ENCODE measurements around the gene LMBR1.
A peak's percentile ranks its signal among the peaks of the same experiment; 100 is the strongest.

The LMBR1 gene

DNA sequence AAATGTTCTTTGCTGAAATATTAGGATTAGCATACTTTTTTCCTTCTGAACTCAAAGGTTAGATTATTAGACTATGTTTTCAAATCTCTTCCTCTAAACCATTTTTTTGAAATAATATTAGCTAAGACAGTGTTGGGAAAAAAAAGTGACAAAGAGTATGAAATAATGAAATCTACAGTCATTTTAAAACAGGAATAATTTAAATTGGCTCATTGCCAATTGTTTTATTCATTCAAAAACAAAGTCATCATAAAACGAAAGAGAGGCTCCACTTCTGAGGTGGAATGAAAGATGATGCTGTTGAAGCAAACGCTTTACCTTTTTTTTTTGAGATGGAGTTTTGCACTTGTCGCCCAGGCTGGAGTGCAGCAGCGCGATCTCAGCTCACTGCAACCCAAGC is 201.2 kb downstream of the LMBR1 start:
- DNase-seq = no peak

GRCh38 chr7:156684661-156685060 is 208.3 kb downstream of the LMBR1 start:
- no peak for DNase-seq

DNA sequence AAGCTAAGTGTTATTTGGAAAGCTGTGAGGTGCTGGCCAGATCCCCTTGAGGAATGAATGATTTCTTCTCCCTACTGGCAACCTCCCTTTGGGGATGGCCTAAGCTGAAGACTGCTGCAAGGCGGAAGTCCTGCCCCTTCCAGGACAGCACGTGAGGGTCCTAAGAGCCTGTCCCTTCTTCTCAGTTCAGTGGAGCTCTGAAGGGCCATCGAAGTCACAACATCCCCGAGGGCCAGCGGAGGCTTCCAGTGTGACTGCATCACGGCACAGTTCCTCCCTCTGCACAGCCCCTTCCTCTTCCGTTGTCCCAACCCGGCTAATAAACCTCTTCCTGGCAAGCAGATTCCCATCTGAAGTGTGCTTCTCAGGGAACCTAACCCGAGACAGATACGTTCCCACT is 208.7 kb downstream of the LMBR1 start:
- no peak for DNase-seq

- no peak for DNase-seq
These were observed 210.1 kb downstream of the LMBR1 start for GRCh38 chr7:156682928-156683327.

DNA sequence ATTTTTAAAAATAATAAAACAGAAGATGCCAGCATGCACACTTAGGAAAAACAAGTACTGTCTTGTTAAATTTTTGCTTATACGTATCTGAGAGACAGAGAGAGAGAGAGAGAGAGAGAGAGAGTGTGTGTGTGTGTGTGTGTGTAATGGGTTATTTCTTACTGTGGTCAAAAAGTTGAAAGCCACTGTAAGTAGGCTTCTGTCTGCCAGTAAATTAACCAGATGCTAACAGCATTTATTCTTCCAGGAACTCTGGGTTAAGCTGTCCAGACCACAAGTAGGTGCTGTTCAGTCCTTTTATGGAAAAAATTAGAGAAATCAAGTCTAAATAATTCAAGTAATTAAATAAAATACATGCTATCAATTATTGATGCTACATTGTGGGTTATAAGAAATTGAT is 212.7 kb downstream of the LMBR1 start:
- DNase-seq = no peak

DNA sequence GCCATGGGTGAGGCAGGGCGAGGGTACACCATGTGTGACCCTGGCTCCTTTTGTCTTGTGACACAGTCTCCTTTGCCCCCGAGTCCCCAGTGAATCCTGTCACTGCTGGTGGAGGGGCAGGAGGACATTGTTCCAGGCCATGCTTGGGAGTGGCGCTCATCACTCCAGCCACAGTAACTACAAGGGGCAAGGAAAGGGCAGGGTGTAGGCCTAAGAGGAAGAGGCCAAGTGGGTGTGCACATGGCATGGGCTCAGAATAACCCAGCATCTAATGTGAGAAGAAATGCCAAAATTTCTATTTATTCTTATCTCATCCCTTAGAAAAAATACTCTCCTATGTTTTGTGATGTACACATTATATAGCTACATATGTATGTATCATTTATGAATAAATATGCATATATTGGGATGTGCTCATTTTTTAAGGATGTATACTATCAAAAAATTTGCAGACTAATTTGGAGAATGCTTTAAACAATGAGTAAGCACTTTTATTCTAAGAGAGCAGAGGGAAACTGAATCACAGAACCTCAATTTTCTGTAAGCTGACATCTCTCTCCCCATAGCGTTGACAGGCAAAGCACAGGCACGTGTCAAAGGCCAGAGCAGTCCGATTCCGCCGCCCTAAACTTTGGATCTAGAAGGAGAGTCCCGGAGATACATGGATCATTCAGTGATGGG is 215.5 kb downstream of the LMBR1 start:
- DNase-seq = no peak

- no peak for DNase-seq
These were observed 216.7 kb downstream of the LMBR1 start for GRCh38 chr7:156676263-156676662.

- no peak for DNase-seq
These were observed 217.3 kb downstream of the LMBR1 start for GRCh38 chr7:156675721-156676120.

DNA sequence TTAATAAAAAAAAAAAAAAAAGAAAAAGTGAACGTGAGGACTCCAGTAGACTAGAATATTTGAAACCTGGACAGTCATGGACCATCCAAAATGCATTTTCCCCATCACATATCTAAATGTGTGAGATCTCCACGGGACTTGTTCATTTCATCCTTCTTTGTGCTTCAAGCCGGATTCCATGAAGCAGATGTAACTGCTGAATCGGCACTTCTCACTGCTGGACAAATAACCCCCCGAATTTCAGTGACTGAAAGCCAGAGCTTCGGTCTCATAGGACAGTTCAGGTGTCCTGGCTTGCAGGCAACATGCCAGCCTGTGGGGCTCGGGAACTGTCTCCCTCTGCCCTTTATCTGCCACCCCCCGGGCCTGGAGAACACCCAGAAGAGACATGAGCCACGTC is 219.1 kb downstream of the LMBR1 start:
- no peak for DNase-seq

- no peak for DNase-seq
These were observed 219.5 kb downstream of the LMBR1 start for GRCh38 chr7:156673454-156673853.

DNA sequence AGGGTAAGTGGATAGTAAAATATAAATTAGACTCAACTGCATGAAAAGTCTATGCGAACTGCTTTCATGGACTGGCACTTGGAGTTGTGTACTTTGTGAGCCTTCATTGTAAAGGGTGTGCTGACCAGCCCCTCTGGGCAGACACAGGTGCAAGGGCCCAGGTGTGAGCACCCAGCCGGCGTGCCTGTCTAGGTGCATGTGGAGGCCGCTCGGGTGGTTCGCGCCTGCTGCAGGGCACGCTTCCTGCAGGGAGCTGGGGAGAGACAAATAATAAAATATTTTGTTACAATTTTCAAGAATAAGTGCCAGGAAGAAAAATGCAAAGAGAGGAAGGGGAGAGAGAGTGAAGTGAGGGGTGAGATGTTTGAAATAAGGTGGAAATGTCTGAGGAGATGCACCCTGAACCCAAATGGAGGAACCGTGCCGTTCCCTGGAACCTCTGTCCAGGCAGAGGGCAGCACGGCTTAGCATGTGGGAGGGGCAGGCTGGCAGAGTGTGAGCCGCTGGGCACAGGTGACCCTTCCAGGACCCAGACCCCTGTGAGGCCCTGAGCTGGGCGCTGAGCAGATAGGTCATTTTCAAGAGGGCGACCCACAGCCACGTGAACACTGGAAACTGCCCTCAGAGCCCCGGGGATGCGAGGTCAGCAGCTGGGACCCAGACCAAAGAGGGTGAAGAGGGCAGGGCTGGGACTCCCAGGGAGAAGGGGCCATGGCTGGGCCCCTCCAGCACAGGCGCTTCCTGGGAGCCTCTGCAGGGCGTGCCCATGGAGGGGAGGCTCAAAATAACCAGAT is 223.8 kb downstream of the LMBR1 start:
- no peak for DNase-seq

GRCh38 chr7:156668130-156668741 is 224.7 kb downstream of the LMBR1 start:
- DNase-seq = no peak

GRCh38 chr7:156667110-156667426 is 225.9 kb downstream of the LMBR1 start:
- DNase-seq = no peak

DNA sequence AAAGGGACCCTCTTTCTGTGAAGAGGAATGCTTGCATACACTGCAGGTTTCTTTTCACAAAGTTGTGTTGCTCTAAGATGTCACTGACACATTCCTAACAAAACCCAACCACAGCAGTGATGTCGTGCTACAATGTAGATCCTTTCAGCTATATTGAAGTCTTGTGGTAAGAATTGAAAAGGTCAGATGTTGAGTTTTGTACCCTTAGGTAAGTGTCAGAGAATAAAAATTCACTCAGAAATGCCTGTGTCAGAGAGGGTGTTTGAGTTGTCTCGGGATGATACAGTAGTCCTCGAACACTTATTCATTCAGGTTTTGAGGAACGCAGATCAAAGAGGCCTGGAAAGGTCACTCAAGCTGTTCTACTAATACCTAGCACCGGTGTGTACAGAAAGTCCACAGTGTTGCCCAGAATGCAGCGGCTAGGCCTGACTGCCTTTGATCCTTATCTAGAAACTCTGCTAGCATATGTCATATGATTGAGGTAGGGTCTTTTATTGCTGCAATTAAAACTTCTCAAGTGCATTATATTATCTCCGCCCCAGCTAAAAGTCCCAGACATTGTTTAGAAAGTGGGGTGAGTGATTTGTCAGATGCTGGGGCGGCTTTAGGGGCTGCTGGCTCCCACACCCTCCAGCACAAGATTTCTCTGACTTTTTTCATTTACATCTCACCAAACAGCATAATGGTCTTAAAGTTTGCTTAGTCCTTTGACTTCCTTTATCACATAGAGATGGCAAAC is 226.4 kb downstream of the LMBR1 start:
- no peak for DNase-seq

DNA sequence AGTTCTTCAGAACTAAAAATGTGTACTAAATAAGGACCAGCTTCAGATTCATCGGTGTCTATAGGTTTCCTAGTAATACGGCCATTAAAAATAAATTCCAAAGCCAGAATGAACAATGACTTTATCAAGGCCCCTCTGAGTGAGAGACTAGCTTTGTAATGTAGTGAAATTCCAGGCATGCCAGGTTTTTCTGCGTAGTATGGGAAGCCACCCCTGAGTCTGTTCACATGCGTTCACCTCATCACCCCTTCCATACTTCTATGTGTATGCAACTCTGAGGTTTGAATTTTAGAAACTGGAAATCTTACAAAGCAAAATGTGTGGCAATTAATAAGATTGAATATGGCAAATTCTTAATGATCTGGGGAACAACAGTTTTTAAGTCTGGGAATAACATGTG is 227.9 kb downstream of the LMBR1 start:
- DNase-seq = peak; percentile 42

GRCh38 chr7:156662277-156662676 is 230.7 kb downstream of the LMBR1 start:
- DNase-seq = no peak

DNA sequence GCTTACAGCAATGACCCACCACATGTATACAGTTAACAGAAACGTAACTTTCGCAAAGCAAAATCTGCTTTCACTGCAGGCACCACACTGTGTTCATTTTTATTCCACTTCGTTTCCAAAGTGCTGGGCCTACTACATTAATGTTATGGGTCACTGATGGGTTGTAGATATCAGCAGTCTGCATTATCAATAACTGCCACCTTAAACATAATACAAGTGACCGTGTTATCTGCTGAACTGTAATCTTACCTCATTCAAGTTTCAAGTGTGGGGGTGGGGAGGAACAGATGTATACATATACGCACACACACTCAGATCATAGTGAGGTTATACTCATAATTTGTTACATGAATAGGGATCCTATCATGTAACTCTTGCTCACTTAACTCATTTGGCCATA is 231.3 kb downstream of the LMBR1 start:
- DNase-seq = no peak

- no peak for DNase-seq
These were observed 233.0 kb downstream of the LMBR1 start for GRCh38 chr7:156659961-156660360.

GRCh38 chr7:156659203-156659602 is 233.8 kb downstream of the LMBR1 start:
- no peak for DNase-seq

DNA sequence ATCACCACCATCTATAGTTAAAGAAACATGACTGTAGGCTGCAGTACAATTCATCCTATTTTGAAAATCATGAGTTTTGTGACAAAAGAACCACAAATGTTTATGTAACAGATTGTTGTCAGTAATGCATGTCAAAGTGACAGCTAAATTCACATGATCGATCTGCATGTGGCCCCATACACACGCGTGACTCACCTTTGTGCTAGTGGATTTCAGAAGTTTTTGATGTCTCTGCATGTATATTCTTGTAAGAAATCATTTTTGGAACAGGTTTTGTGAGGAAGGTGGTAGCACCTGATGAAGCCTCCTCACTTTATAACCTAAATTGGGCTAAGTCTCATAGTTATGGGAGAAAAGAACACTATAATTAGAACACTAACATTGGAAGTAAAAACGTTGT is 235.3 kb downstream of the LMBR1 start:
- no peak for DNase-seq

DNA sequence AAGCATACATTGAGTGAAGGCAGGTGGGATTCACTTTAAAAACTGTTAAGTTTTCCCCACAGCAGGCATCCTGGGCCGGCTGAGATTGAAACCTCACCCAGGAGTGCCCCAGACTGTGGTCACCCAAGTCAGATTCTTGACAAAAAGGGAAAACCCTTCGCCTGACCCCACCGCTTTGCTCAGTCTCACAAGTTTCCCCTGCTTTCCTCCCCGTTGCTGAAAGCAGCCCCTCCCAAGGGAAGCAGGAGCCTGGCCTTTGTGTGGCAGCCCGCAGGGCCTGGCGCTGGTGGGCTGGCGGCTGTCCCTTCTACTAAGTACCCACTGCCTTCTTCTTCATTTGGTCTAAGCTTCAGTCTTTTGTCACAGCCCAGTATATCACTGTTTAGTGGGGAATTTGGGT is 236.4 kb downstream of the LMBR1 start:
- DNase-seq = no peak

GRCh38 chr7:156655983-156656382 is 237.0 kb downstream of the LMBR1 start:
- DNase-seq = no peak

- no peak for DNase-seq
These were observed 237.7 kb downstream of the LMBR1 start for GRCh38 chr7:156655251-156655650.

All from fibroblast of skin of back (primary cell).